DOHH2 (cell line): Measurements from ENCODE around the gene NPRL2.

Experiments used
- H3F3A ChIP-seq: fragments of 200-600 bp; sonication (generic), shearing (Covaris generic); 2 replicates; pipeline ENCODE4 v1.6.0; 2016; ENCODE audit warnings: antibody characterized with exemption, mild to moderate bottlenecking; ENCODE audit not compliant: control insufficient read depth, insufficient read depth
- H3K27ac ChIP-seq: fragments of 200-600 bp; sonication (generic); 2 replicates; pipeline ENCODE4 v1.5.1; 2014; ENCODE audit warnings: low read depth, mild to moderate bottlenecking, low read length, moderate library complexity
- H3K27me3 ChIP-seq: fragments of 200-600 bp; sonication (generic); 2 replicates; pipeline ENCODE4 v1.6.1; 2014; ENCODE audit warnings: mild to moderate bottlenecking, low read length, mixed read lengths; ENCODE audit not compliant: control insufficient read depth
- H3K36me3 ChIP-seq: fragments of 200-600 bp; sonication (generic); 2 replicates; pipeline ENCODE4 v1.6.1; 2014; ENCODE audit warnings: mild to moderate bottlenecking, low read length, moderate library complexity, mixed read lengths; ENCODE audit not compliant: control insufficient read depth
- H3K4me1 ChIP-seq: fragments of 200-600 bp; sonication (generic); 2 replicates; pipeline ENCODE4 v1.6.1; 2014; ENCODE audit warnings: mild to moderate bottlenecking, low read length, mixed read lengths; ENCODE audit not compliant: control insufficient read depth
- H3K4me2 ChIP-seq: fragments of 200-600 bp; sonication (generic); 2 replicates; pipeline ENCODE4 v1.6.0; 2014; ENCODE audit warnings: mild to moderate bottlenecking, low read length, moderate library complexity
- H3K4me3 ChIP-seq: fragments of 200-600 bp; sonication (generic); 2 replicates; pipeline ENCODE4 v1.5.1; 2014; ENCODE audit warnings: mild to moderate bottlenecking, low read length, mixed read lengths
- H3K79me2 ChIP-seq: fragments of 200-600 bp; sonication (generic); 2 replicates; pipeline ENCODE4 v1.6.1; 2014; ENCODE audit warnings: mild to moderate bottlenecking, low read length, mixed read lengths; ENCODE audit not compliant: control insufficient read depth
- H3K9me2 ChIP-seq: fragments of 200-600 bp; sonication (generic); replicated peaks from 2 replicates; pipeline ENCODE4 v1.6.1; 2014; ENCODE audit warnings: mild to moderate bottlenecking, low read length, mixed read lengths; ENCODE audit not compliant: control insufficient read depth
- H3K9me3 ChIP-seq: fragments of 200-600 bp; sonication (generic); 2 replicates; pipeline ENCODE4 v1.6.1; 2014; ENCODE audit warnings: antibody characterized with exemption, low read length, mixed read lengths; ENCODE audit not compliant: control insufficient read depth, insufficient read depth
- H4K20me1 ChIP-seq: fragments of 200-600 bp; sonication (generic); 2 replicates; pipeline ENCODE4 v1.6.0; 2014; ENCODE audit warnings: low read depth, mild to moderate bottlenecking, antibody characterized with exemption, low read length, moderate library complexity; ENCODE audit not compliant: control insufficient read depth, insufficient read depth
- EZH2phosphoT487 ChIP-seq: fragments of 200-600 bp; sonication (generic); IDR thresholded peaks from 2 replicates; pipeline ENCODE4 v1.6.1; 2017; ENCODE audit warnings: borderline replicate concordance, mild to moderate bottlenecking, antibody characterized with exemption, low read length, moderate library complexity, mixed read lengths
- TF ChIP-seq, protein P1 (sequence below): fragments of 200-600 bp; sonication (generic); IDR thresholded peaks from one replicate; pipeline ENCODE4 v1.5.1; 2014; ENCODE audit warnings: antibody characterized with exemption, mild to moderate bottlenecking, low read depth, low read length; ENCODE audit not compliant: poor library complexity, severe bottlenecking

NPRL2 gene

DNA sequence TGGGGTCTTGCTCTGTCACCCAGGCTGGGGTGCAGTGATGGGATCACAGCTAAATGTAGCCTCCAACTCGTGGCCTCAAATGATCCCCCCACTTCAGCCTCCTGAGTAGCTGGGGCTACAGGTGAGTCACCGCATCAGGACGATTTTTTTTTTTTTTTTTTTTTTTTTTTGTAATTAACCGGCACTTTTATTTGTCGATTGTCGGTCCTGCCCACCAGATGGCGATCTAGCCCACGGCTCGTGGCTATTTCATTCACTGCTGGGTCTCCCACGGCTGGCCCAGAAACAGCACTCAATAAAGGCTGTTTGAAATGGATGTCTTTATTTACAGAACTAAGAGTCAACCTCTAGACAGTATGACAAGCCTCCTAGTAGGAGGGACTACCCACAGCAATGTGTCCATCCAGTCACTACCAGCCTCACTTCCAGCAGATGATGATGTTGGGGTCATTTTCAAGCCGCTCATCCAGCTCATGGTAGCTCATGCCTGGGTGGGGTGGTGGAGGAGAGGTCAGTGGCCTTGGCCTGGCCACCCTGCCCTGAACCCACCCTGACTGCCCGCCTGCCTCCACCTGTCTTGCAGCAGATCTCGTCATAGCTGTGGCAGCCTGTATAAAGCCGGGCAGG, 3.3 kb downstream of the NPRL2 start:
- TF ChIP-seq EZH2phosphoT487 = no peak
- TF ChIP-seq, protein P1, sequence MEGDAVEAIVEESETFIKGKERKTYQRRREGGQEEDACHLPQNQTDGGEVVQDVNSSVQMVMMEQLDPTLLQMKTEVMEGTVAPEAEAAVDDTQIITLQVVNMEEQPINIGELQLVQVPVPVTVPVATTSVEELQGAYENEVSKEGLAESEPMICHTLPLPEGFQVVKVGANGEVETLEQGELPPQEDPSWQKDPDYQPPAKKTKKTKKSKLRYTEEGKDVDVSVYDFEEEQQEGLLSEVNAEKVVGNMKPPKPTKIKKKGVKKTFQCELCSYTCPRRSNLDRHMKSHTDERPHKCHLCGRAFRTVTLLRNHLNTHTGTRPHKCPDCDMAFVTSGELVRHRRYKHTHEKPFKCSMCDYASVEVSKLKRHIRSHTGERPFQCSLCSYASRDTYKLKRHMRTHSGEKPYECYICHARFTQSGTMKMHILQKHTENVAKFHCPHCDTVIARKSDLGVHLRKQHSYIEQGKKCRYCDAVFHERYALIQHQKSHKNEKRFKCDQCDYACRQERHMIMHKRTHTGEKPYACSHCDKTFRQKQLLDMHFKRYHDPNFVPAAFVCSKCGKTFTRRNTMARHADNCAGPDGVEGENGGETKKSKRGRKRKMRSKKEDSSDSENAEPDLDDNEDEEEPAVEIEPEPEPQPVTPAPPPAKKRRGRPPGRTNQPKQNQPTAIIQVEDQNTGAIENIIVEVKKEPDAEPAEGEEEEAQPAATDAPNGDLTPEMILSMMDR = peak; percentile 63
- Histone ChIP-seq H3K4me2 (no peak overlapping the region), H3K27me3 (no peaks in the 10 kb centered on the region), H4K20me1 (no peaks in the 10 kb centered on the region), H3K4me1 (peaks cover 38% of the 10 kb centered on the region), H3K4me3 (no peak overlapping the region), H3K79me2 (peaks cover 25% of the 10 kb centered on the region), H3K36me3 (peaks cover 24% of the 10 kb centered on the region), H3F3A (no peaks in the 10 kb centered on the region), H3K9me2 (no peaks in the 10 kb centered on the region), H3K27ac (no peak overlapping the region), H3K9me3 (no peaks in the 10 kb centered on the region)

DNA sequence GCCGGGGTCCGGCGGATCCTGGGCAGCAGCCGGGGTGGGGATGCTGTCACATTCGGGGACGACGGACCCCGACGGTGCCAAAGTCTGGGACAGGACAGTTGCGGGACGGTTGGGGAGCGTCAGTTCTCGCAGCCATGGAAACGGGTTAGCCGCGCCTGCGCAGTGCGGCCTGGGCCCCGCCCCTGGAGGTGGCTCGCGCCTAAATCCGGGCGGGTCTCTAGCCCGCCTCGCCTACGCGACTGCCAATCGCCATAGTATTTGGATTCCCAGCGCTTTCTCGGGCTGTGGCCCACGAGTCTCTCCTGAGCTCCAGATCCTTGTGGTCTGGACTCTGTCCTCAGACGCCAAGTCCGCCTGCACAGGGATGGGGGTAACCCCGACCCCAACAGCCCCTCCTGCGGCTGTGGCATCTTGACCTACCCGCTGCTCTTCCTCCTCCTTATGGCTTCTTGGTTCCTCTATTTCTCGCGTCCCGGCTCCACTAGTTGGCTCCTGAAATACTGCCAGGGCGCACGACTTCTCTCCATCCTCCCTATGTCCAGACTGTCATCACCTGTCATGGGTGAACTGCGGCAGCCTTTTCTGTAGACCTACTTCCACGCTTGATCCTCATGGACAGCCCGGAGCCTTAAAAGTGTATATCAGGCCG, 4.9 kb downstream of the NPRL2 start, which contains the start of gene ZMYND10:
Gene ZMYND10, minus strand, starts transcription at position 147 of the 649 bp plus-strand sequence. CDS start 153 bp downstream, outside the sequence.
- no peaks in the 10 kb centered on the region for H3K9me2 ChIP-seq
- peaks cover 19% of the 10 kb centered on the region for H3K36me3 ChIP-seq
- H3K27me3 ChIP-seq = no peaks in the 10 kb centered on the region
- no peak within 1 kb of the TSS for H3K27ac ChIP-seq
- TF ChIP-seq, protein P1 = no peak
- no peak for TF ChIP-seq EZH2phosphoT487
- H3K79me2 ChIP-seq = peaks cover 15% of the 10 kb centered on the region
- H3K4me3 ChIP-seq = peak within 1 kb of the TSS; percentile 56
- no peaks in the 10 kb centered on the region for H3K9me3 ChIP-seq
- no peaks in the 10 kb centered on the region for H4K20me1 ChIP-seq
- peaks cover 42% of the 10 kb centered on the region for H3K4me1 ChIP-seq
- H3F3A ChIP-seq = peaks cover 7% of the 10 kb centered on the region; the same call in 1 of the 2 replicates
- H3K4me2 ChIP-seq = peak within 1 kb of the TSS; percentile 61

DNA sequence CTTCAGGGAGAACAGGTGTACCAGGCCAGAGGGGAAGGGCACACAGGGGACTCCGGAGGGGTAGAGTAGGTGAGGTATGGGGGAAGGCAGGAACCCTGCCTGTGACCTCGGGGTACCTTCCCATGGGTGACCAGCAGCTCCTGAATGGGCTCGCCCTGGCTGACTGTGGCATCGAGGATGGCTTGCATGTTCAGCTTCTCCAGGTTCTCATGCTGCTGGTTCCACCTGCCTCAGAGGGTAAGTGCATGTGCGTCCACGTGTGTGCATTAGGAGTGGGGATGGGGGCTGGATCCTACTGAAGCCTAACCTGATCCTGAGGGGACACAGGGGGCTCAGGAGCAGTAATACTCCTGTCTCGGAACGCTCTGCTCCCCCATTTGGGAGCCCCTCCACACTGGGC, 5.6 kb downstream of the NPRL2 start:
- no peak for TF ChIP-seq EZH2phosphoT487
- TF ChIP-seq, protein P1 = no peak
- peaks cover 43% of the 10 kb centered on the region for H3K4me1 ChIP-seq

More for the DNA sequence above, 5.6 kb downstream of the NPRL2 start:
- H3K27ac ChIP-seq = no peak overlapping the region
- H3K4me2 ChIP-seq = peak overlapping the region; percentile 61
- peaks cover 7% of the 10 kb centered on the region; the same call in 1 of the 2 replicates for H3F3A ChIP-seq
- H3K36me3 ChIP-seq = peaks cover 20% of the 10 kb centered on the region
- H3K27me3 ChIP-seq = no peaks in the 10 kb centered on the region
- H3K79me2 ChIP-seq = peaks cover 15% of the 10 kb centered on the region
- no peaks in the 10 kb centered on the region for H3K9me3 ChIP-seq
- peak overlapping the region; percentile 56; the same call in 1 of the 2 replicates for H3K4me3 ChIP-seq
- H3K9me2 ChIP-seq = no peaks in the 10 kb centered on the region
- H4K20me1 ChIP-seq = no peaks in the 10 kb centered on the region
